A673 (cell line): ENCODE data around the gene FKBP1A. TPM values are rescaled to one million over a fixed set of nuclear protein-coding genes. Genes with fewer than 3 reads are reported as not detected.

Experiments used
- BruUV-seq: library from RNA; stranded (reverse); fragments of 400-500 nt; replicated peaks from 2 replicates; lab custom pipeline; 2021; lab: Mats Ljungman, UMichigan
- CTCF ChIA-PET: fragments of 300-600 bp; sonication (Branson Sonifier 250); formaldehyde crosslinking; loops from one replicate; lab custom pipeline; 2022; ENCODE audit warnings: antibody characterized with exemption; lab: Charles Lee
- POLR2A ChIA-PET: fragments of 300-600 bp; sonication (Branson Sonifier 250); formaldehyde crosslinking; loops from one replicate; lab custom pipeline; 2022; ENCODE audit warnings: antibody characterized with exemption; ENCODE audit not compliant: low non-redundant PET; lab: Charles Lee
- DNase-seq: peaks from one replicate; pipeline ENCODE4 v3.0.0-alpha.2; 2015; ENCODE audit warnings: low spot score
- H3K27ac ChIP-seq: fragments of 200-600 bp; sonication (generic); 2 replicates; pipeline ENCODE4 v1.5.1; 2016; ENCODE audit warnings: mixed run types, low read depth, mild to moderate bottlenecking, mixed read lengths, antibody characterized with exemption, low read length; ENCODE audit not compliant: poor library complexity, severe bottlenecking
- H3K27me3 ChIP-seq: fragments of 200-600 bp; sonication (generic); replicated peaks from 2 replicates; pipeline ENCODE4 v1.6.1; 2017; ENCODE audit warnings: mixed run types, low read depth, mild to moderate bottlenecking, mixed read lengths, antibody characterized with exemption, low read length; ENCODE audit not compliant: insufficient read depth, poor library complexity
- H3K36me3 ChIP-seq: fragments of 200-600 bp; sonication (generic); 2 replicates; pipeline ENCODE4 v1.6.1; 2016; ENCODE audit warnings: mixed run types, mild to moderate bottlenecking, mixed read lengths, antibody characterized with exemption, low read length; ENCODE audit not compliant: insufficient read depth, poor library complexity, severe bottlenecking
- H3K4me1 ChIP-seq: fragments of 200-600 bp; sonication (generic); 2 replicates; pipeline ENCODE4 v1.6.1; 2017; ENCODE audit warnings: mixed run types, mild to moderate bottlenecking, mixed read lengths, antibody characterized with exemption, low read length; ENCODE audit not compliant: insufficient read depth, poor library complexity, severe bottlenecking
- H3K4me3 ChIP-seq: fragments of 200-600 bp; sonication (generic); 2 replicates; pipeline ENCODE4 v1.5.1; 2016; ENCODE audit warnings: low read depth, mixed run types, mild to moderate bottlenecking, mixed read lengths, low read length; ENCODE audit not compliant: poor library complexity, severe bottlenecking
- H3K9me3 ChIP-seq: fragments of 200-600 bp; sonication (generic); 2 replicates; pipeline ENCODE4 v1.6.1; 2016; ENCODE audit warnings: mixed run types, low read depth, mild to moderate bottlenecking, mixed read lengths, antibody characterized with exemption, low read length; ENCODE audit not compliant: poor library complexity, severe bottlenecking
- CTCF ChIP-seq: fragments of 300-800, 200-600 bp; sonication (generic); conservative IDR thresholded peaks from 2 replicates; pipeline ENCODE4 v1.5.1; 2017; ENCODE audit warnings: low read depth, mild to moderate bottlenecking, antibody characterized with exemption, low read length, moderate library complexity, mixed read lengths
- EZH2 ChIP-seq: fragments of 200-600 bp; sonication (generic); IDR thresholded peaks from 2 replicates; pipeline ENCODE4 v1.6.1; 2017; ENCODE audit warnings: borderline replicate concordance, low read depth, mild to moderate bottlenecking, mixed read lengths, antibody characterized with exemption, low read length; ENCODE audit not compliant: poor library complexity, severe bottlenecking
- intact Hi-C: fragments of 100-400 bp; cut with micrococcal nuclease; formaldehyde crosslinking; loops from one replicate; pipeline ENCODE4 v1.10.0; 2022; ENCODE audit not compliant: unreplicated experiment
- total RNA-seq: library from RNA; stranded (reverse); gene quantifications from 2 replicates; pipeline ENCODE4 v1.2.3, GENCODE V29; 2021

FKBP1A gene
- total RNA-seq, 1 experiment from 2014 or later = 264 TPM

- TF ChIP-seq EZH2 (no peak), CTCF (peak; percentile 53)
- no peaks in the 10 kb centered on the region for H3K4me1 ChIP-seq
- H3K9me3 ChIP-seq = no peaks in the 10 kb centered on the region
- POLR2A ChIA-PET = no interaction called here
- no peak overlapping the region for H3K4me3 ChIP-seq
- BruUV-seq = no TSS peak
- CTCF ChIA-PET = no interaction called here
- H3K27ac ChIP-seq = no peak overlapping the region
- DNase-seq = peak; percentile 36
- intact Hi-C loops = no loop called here
- peaks cover 21% of the 10 kb centered on the region for H3K36me3 ChIP-seq
- no peaks in the 10 kb centered on the region for H3K27me3 ChIP-seq
These were observed 47.2 kb upstream of the FKBP1A start for GRCh38 chr20:1440024-1440423.

- no peaks in the 10 kb centered on the region for H3K27me3 ChIP-seq
- ChIA-PET CTCF (interaction anchor here (0.9 to 2.6 kb wide), 2 partner anchors 11 to 15 kb away, joined by 3 to 12 read pairs; no protein-coding TSS in a partner anchor), POLR2A (no interaction called here)
- intact Hi-C loops = no loop called here
- peaks cover 5% of the 10 kb centered on the region for H3K36me3 ChIP-seq
- H3K27ac ChIP-seq = no peak overlapping the region
- TF ChIP-seq CTCF (no peak), EZH2 (no peak)
- H3K4me1 ChIP-seq = no peaks in the 10 kb centered on the region
- DNase-seq = no peak
- BruUV-seq = no TSS peak
- H3K4me3 ChIP-seq = no peak overlapping the region
- H3K9me3 ChIP-seq = no peaks in the 10 kb centered on the region
These were observed 45.5 kb upstream of the FKBP1A start for GRCh38 chr20:1438361-1438760.

DNA sequence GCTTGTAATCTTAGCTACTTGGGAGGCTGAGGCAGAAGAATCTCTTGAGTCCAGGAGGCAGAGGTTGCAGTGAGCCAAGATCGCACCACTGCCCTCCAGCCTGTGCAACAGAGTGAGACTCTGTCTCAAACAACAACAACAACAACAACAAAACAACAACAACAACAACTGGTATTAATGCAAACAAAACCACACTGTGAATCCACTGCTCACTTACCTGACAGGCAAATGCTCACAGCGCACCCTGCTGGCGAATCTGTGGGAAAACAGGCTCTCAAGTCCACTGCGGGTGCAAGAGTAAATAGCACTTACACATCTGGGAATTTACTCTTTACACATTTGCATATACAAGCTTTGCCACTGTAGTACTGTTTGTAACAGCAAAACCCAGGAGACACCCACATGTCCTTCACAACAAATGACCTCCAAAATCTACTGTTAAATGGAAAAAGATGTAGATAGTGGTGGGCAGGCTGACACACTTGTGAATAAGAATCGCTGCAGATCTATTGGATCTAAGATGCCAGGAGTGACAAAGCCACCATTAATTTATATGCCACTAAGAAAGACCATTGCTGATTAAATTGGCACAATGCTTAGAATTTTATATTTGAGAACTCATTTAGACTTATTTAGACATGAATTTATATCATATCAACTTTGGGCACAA, 44.5 kb upstream of the FKBP1A start:
- ChIA-PET CTCF (interaction anchor here (0.6 to 2.6 kb wide), 6 partner anchors 10 to 124 kb away, joined by 3 to 12 read pairs (median 3); no protein-coding TSS in a partner anchor), POLR2A (no interaction called here)
- Histone ChIP-seq H3K36me3 (peaks cover 5% of the 10 kb centered on the region), H3K27ac (no peak overlapping the region), H3K9me3 (no peaks in the 10 kb centered on the region), H3K4me1 (no peaks in the 10 kb centered on the region), H3K4me3 (no peak overlapping the region), H3K27me3 (no peaks in the 10 kb centered on the region)
- peak; percentile 73 for DNase-seq
- intact Hi-C loops = loop anchor here (1.0 kb wide), 1 partner anchor 124 kb away; no protein-coding TSS in a partner anchor
- BruUV-seq = no TSS peak
- no peak for TF ChIP-seq EZH2
- TF ChIP-seq CTCF = peak; percentile 89
